Liver (tissue), 9 donors: ENCODE results near the gene PSEN2. TPM values are rescaled to one million over a fixed set of nuclear protein-coding genes. Genes with fewer than 3 reads are reported as not detected.

Experiments
- DNase-seq: peaks from one replicate; pipeline ENCODE4 v3.0.0-alpha.2; 2017; ENCODE audit warnings: low spot score
- H3K27ac ChIP-seq, 2 donors: one replicate each; pipeline ENCODE4 v1.7.0; 2013; ENCODE audit warnings: inconsistent platforms in 2 of 2, low read length in 2 of 2, control low read depth in 1 of 2, low read depth in 1 of 2, mild to moderate bottlenecking in 1 of 2
- H3K27me3 ChIP-seq, 4 donors: one replicate each; pipeline versions ENCODE4 v1.6.1 to v1.7.0; 2013; ENCODE audit warnings: low read length in 3 of 4, inconsistent platforms in 1 of 4, mild to moderate bottlenecking in 1 of 4, moderate library complexity in 1 of 4; ENCODE audit not compliant: control insufficient read depth in 4 of 4, insufficient read depth in 4 of 4
- H3K36me3 ChIP-seq, 4 donors: one replicate each; pipeline versions ENCODE4 v1.6.1 to v1.7.0; 2013; ENCODE audit warnings: low read length in 3 of 4, mild to moderate bottlenecking in 3 of 4, low read depth in 1 of 4, moderate library complexity in 1 of 4; ENCODE audit not compliant: control insufficient read depth in 4 of 4, insufficient read depth in 3 of 4
- H3K4me1 ChIP-seq, 4 donors: one replicate each; pipeline versions ENCODE4 v1.6.1 to v1.7.0; 2013; ENCODE audit warnings: low read length in 3 of 4, mild to moderate bottlenecking in 3 of 4, moderate library complexity in 1 of 4; ENCODE audit not compliant: control insufficient read depth in 4 of 4, insufficient read depth in 4 of 4
- H3K4me3 ChIP-seq, 3 donors: one replicate each; pipeline versions ENCODE4 v1.6.1 to v1.7.0; 2013; ENCODE audit warnings: low read length in 3 of 3, control low read depth in 1 of 3, low read depth in 1 of 3, mild to moderate bottlenecking in 1 of 3
- H3K9ac ChIP-seq, 2 donors: one replicate each; pipeline ENCODE4 v1.7.0; 2013; ENCODE audit warnings: low read length in 2 of 2, mild to moderate bottlenecking in 2 of 2, moderate library complexity in 2 of 2, control low read depth in 1 of 2, low read depth in 1 of 2
- H3K9me3 ChIP-seq, 4 donors: one replicate each; pipeline versions ENCODE4 v1.6.1 to v1.7.0; 2013; ENCODE audit warnings: low read length in 3 of 4; ENCODE audit not compliant: control insufficient read depth in 4 of 4
- EGR1 ChIP-seq, 2 donors: IDR thresholded peaks; 2 replicates each; pipeline ENCODE4 v1.6.1; 2016 to 2018; ENCODE audit warnings: antibody characterized with exemption in 2 of 2, low read depth in 2 of 2
- FOXA1 ChIP-seq: IDR thresholded peaks from 2 replicates; pipeline ENCODE4 v1.6.1; 2016; ENCODE audit warnings: antibody characterized with exemption
- FOXA2 ChIP-seq: IDR thresholded peaks from 2 replicates; pipeline ENCODE4 v1.6.1; 2016; ENCODE audit warnings: antibody characterized with exemption
- GABPA ChIP-seq, 2 donors: IDR thresholded peaks in 1 of 2; conservative IDR thresholded peaks in 1 of 2; 2 replicates each; pipeline ENCODE4 v1.6.1; 2016; ENCODE audit warnings: antibody characterized with exemption in 2 of 2, mild to moderate bottlenecking in 1 of 2, moderate library complexity in 1 of 2
- HNF4A ChIP-seq, 2 donors: conservative IDR thresholded peaks; 2 replicates each; pipeline ENCODE4 v1.6.1; 2016; ENCODE audit warnings: antibody characterized with exemption in 2 of 2, mild to moderate bottlenecking in 2 of 2
- HNF4G ChIP-seq: IDR thresholded peaks from 2 replicates; pipeline ENCODE4 v1.6.1; 2016; ENCODE audit warnings: antibody characterized with exemption
- JUND ChIP-seq, 2 donors: IDR thresholded peaks; 2 replicates each; pipeline ENCODE4 v1.6.1; 2016; ENCODE audit warnings: antibody characterized with exemption in 2 of 2
- MAX ChIP-seq: IDR thresholded peaks from 2 replicates; pipeline ENCODE4 v1.6.1; 2016; ENCODE audit warnings: antibody characterized with exemption
- NR2F2 ChIP-seq: IDR thresholded peaks from 2 replicates; pipeline ENCODE4 v1.6.1; 2016; ENCODE audit warnings: antibody characterized with exemption
- RAD21 ChIP-seq, 2 donors: IDR thresholded peaks; 2 replicates each; pipeline ENCODE4 v1.6.1; 2016; ENCODE audit warnings: antibody characterized with exemption in 2 of 2, mild to moderate bottlenecking in 2 of 2
- RXRA ChIP-seq, 2 donors: IDR thresholded peaks; 2 replicates each; pipeline ENCODE4 v1.6.1; 2017 to 2018; ENCODE audit warnings: antibody characterized with exemption in 2 of 2, mild to moderate bottlenecking in 1 of 2
- SP1 ChIP-seq: IDR thresholded peaks from 2 replicates; pipeline ENCODE4 v1.6.1; 2018; ENCODE audit warnings: antibody characterized with exemption, mild to moderate bottlenecking
- TAF1 ChIP-seq: conservative IDR thresholded peaks from 2 replicates; pipeline ENCODE4 v1.6.1; 2016; ENCODE audit warnings: antibody characterized with exemption, mild to moderate bottlenecking
- YY1 ChIP-seq: IDR thresholded peaks from 2 replicates; pipeline ENCODE4 v1.6.1; 2016; ENCODE audit warnings: antibody characterized with exemption, mild to moderate bottlenecking
- WGBS: extraction: QIAGEN DNeasy Blood & Tissue Kit; methylation state at CpG from one replicate; pipeline ENCODE4 v1.1.7; 2013; 5-methylcytosine and 5-hydroxymethylcytosine counted together
- polyA plus RNA-seq, 2 donors: library from polyadenylated mRNA; stranded (reverse) in 1 of 2; unstranded in 1 of 2; fragments of 200-250 nt in 1 of 2; fragments of >200 nt in 1 of 2; fragmentation: Nextera tagmentation in 1 of 2; extraction: Ambion mirVana in 1 of 2; gene quantifications; one replicate each; pipeline versions ENCODE4 v1.2.1 to v1.2.3, GENCODE V29; 2013 to 2015
- total RNA-seq, 2 donors: library from RNA; depleted of rRNA; stranded (reverse); fragments of >200 nt; gene quantifications; one replicate each; pipeline ENCODE4 v1.2.3, GENCODE V29; 2014
- TF ChIP-seq, protein P1 (sequence below): IDR thresholded peaks from 2 replicates; pipeline ENCODE4 v1.6.1; 2016; ENCODE audit warnings: antibody characterized with exemption
- TF ChIP-seq, protein P2 (sequence below): IDR thresholded peaks from 2 replicates; pipeline ENCODE4 v1.6.1; 2016; ENCODE audit warnings: antibody characterized with exemption, mild to moderate bottlenecking
- TF ChIP-seq, protein P3 (sequence below): IDR thresholded peaks from 2 replicates; pipeline ENCODE4 v1.6.1; 2016; ENCODE audit warnings: antibody characterized with exemption
- TF ChIP-seq, protein P4 (sequence below): fragments of 150-350 bp; IDR thresholded peaks from 2 replicates; pipeline ENCODE4 v1.5.1; 2017; ENCODE audit warnings: improper control_type of control experiment, low read depth, low read length; ENCODE audit not compliant: missing input control
- donor health status: healthy.
- donor health status: healthy.
- donor health status: healthy.
- donor health status: healthy.
- donor health status: healthy.

PSEN2 gene
- total and polyA plus RNA-seq, 4 donors, result 6.9 to 19.0 (median 10.8) TPM

DNA sequence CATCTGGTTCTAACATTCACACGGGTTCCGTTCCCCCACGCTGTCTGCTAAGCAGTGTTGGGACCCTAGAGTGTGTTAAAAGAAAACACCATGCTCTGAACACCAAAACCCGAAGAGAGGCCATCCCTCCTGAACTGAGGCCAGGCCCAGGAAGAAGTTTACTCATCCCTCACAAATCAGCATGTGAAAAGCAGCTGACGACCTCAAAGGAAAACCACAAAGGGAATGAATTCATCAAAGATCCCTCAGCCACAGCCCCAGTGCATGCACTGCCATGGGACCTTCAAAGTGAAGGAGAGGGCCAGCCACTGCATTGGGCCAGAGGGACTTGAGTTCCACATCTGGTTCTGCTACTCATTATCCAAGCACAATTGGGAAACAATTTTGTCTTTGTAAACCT is 7.0 kb upstream of the PSEN2 start (continued):
- no peak for TF ChIP-seq NR2F2

DNA sequence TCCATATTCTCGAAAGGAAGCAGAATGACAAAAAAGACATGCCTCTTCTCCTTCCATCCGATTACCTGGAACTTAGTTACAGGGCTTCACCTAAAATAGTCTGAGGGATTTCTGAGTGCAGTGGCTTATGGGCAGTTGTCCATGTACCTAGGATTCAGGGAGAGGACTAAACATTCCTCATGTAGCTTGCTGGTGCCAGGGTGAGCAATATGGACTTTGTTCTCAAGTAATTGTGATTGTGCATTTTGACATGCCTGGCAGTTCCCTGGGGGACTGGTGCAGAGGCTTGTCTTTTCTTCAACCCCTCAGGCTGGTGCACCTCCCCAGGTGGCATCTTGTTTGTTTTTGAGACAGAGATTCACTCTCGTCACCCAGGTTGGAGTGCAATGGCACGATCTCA is 6.1 kb upstream of the PSEN2 start:
- Histone ChIP-seq H3K9me3 (no peaks in the 10 kb centered on the region), H3K4me3 (no peak overlapping the region), H3K27me3 (no peaks in the 10 kb centered on the region), H3K4me1 (peaks cover 5 to 21% (median 14%) of the 10 kb centered on the region in 4 donors), H3K27ac (no peak overlapping the region), H3K36me3 (no peaks in the 10 kb centered on the region), H3K9ac (no peak overlapping the region)
- DNase-seq, result no peak
- WGBS, result 73% methylated on average over 4 of the region's 4 CpGs
- TF ChIP-seq MAX, result peak; percentile 32
- TF ChIP-seq YY1, result peak; percentile 16
- peak in 1 of 2 donors; percentile 23 for TF ChIP-seq RAD21 (IDR thresholded peaks at IDR 0.05)
- peak; percentile 86 to 92 for TF ChIP-seq HNF4A (conservative IDR thresholded peaks at IDR 0.05)
- peak; percentile 79 for TF ChIP-seq SP1
- TF ChIP-seq, protein P1, sequence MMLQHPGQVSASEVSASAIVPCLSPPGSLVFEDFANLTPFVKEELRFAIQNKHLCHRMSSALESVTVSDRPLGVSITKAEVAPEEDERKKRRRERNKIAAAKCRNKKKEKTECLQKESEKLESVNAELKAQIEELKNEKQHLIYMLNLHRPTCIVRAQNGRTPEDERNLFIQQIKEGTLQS, result peak; percentile 86
- no peak for TF ChIP-seq TAF1
- TF ChIP-seq EGR1 (IDR thresholded peaks at IDR 0.05; ENCODE audit: low read depth in 2 of 2), result no peak
- peak; percentile 54 to 57 for TF ChIP-seq RXRA (IDR thresholded peaks at IDR 0.05)
- TF ChIP-seq HNF4G, result peak; percentile 66
- TF ChIP-seq, protein P2, sequence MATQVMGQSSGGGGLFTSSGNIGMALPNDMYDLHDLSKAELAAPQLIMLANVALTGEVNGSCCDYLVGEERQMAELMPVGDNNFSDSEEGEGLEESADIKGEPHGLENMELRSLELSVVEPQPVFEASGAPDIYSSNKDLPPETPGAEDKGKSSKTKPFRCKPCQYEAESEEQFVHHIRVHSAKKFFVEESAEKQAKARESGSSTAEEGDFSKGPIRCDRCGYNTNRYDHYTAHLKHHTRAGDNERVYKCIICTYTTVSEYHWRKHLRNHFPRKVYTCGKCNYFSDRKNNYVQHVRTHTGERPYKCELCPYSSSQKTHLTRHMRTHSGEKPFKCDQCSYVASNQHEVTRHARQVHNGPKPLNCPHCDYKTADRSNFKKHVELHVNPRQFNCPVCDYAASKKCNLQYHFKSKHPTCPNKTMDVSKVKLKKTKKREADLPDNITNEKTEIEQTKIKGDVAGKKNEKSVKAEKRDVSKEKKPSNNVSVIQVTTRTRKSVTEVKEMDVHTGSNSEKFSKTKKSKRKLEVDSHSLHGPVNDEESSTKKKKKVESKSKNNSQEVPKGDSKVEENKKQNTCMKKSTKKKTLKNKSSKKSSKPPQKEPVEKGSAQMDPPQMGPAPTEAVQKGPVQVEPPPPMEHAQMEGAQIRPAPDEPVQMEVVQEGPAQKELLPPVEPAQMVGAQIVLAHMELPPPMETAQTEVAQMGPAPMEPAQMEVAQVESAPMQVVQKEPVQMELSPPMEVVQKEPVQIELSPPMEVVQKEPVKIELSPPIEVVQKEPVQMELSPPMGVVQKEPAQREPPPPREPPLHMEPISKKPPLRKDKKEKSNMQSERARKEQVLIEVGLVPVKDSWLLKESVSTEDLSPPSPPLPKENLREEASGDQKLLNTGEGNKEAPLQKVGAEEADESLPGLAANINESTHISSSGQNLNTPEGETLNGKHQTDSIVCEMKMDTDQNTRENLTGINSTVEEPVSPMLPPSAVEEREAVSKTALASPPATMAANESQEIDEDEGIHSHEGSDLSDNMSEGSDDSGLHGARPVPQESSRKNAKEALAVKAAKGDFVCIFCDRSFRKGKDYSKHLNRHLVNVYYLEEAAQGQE, result no peak
- TF ChIP-seq JUND (IDR thresholded peaks at IDR 0.05), result peak in 1 of 2 donors; percentile 25

- H3K9me3 ChIP-seq, result no peaks in the 10 kb centered on the region
- TF ChIP-seq SP1, result peak; percentile 79
- TF ChIP-seq RAD21 (IDR thresholded peaks at IDR 0.05), result no peak
- TF ChIP-seq, protein P3, sequence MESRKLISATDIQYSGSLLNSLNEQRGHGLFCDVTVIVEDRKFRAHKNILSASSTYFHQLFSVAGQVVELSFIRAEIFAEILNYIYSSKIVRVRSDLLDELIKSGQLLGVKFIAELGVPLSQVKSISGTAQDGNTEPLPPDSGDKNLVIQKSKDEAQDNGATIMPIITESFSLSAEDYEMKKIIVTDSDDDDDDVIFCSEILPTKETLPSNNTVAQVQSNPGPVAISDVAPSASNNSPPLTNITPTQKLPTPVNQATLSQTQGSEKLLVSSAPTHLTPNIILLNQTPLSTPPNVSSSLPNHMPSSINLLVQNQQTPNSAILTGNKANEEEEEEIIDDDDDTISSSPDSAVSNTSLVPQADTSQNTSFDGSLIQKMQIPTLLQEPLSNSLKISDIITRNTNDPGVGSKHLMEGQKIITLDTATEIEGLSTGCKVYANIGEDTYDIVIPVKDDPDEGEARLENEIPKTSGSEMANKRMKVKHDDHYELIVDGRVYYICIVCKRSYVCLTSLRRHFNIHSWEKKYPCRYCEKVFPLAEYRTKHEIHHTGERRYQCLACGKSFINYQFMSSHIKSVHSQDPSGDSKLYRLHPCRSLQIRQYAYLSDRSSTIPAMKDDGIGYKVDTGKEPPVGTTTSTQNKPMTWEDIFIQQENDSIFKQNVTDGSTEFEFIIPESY, result peak; percentile 15
- TF ChIP-seq YY1, result peak; percentile 36
- TF ChIP-seq, protein P4, sequence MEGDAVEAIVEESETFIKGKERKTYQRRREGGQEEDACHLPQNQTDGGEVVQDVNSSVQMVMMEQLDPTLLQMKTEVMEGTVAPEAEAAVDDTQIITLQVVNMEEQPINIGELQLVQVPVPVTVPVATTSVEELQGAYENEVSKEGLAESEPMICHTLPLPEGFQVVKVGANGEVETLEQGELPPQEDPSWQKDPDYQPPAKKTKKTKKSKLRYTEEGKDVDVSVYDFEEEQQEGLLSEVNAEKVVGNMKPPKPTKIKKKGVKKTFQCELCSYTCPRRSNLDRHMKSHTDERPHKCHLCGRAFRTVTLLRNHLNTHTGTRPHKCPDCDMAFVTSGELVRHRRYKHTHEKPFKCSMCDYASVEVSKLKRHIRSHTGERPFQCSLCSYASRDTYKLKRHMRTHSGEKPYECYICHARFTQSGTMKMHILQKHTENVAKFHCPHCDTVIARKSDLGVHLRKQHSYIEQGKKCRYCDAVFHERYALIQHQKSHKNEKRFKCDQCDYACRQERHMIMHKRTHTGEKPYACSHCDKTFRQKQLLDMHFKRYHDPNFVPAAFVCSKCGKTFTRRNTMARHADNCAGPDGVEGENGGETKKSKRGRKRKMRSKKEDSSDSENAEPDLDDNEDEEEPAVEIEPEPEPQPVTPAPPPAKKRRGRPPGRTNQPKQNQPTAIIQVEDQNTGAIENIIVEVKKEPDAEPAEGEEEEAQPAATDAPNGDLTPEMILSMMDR, result no peak
- peak; percentile 83 to 100 for TF ChIP-seq HNF4A (conservative IDR thresholded peaks at IDR 0.05)
- peak; percentile 94 for TF ChIP-seq HNF4G
- no peak for TF ChIP-seq FOXA1
- TF ChIP-seq, protein P1, result peak; percentile 74
- TF ChIP-seq GABPA (IDR thresholded peaks at IDR 0.05 in 1 of 2, conservative IDR thresholded peaks at IDR 0.05 in 1 of 2), result no peak
- peak; percentile 13 to 15 for TF ChIP-seq JUND (IDR thresholded peaks at IDR 0.05)
- peak; percentile 74 for TF ChIP-seq NR2F2
- TF ChIP-seq MAX, result peak; percentile 15
- no peak for TF ChIP-seq TAF1
- no peak for TF ChIP-seq FOXA2
- TF ChIP-seq EGR1 (IDR thresholded peaks at IDR 0.05; ENCODE audit: low read depth in 2 of 2), result no peak
- peak; percentile 88 to 98 for TF ChIP-seq RXRA (IDR thresholded peaks at IDR 0.05)
These were observed 4.8 kb upstream of the PSEN2 start for GRCh38 chr1:226865590-226865989.

More at GRCh38 chr1:226865590-226865989, 4.8 kb upstream of the PSEN2 start:
- Histone ChIP-seq H3K4me1 (peaks cover 5 to 26% (median 16%) of the 10 kb centered on the region in 4 donors), H3K27ac (no peak overlapping the region), H3K9ac (no peak overlapping the region), H3K4me3 (peak overlapping the region in 1 of 3 donors; percentile 4), H3K27me3 (no peaks in the 10 kb centered on the region), H3K36me3 (no peaks in the 10 kb centered on the region)
- DNase-seq, result no peak
- WGBS, result 33% methylated on average over 4 of the region's 4 CpGs
